Measurements from ENCODE around the gene OR4B1. TPM values are rescaled to one million over a fixed set of nuclear protein-coding genes. Genes with fewer than 3 reads are reported as not detected.

OR4B1 gene
- not detected for total RNA-seq
- not detected for polyA plus RNA-seq

DNA sequence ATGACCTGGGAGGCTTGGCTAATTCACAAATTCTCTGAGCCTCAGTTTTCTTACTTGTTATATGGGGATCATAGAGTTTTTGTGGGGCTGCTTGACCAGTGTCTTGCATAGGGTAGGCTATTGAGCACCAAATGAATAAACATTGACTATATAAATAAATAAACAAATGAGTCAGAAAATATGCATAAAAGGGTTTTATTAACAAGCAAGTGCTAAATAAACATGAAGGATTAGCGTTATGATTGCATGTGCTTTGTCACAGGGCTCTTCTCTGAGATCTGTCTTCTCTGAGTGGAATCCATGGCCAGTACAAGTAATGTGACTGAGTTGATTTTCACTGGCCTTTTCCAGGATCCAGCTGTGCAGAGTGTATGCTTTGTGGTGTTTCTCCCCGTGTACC lies at the start of gene OR4B1:
Gene OR4B1 (plus strand): TSS at position 301 of the 400 bp plus-strand sequence. CDS start 0 bp downstream, at position 301.
- no peak for ATAC-seq (ENCODE audit: low read depth in 2 of 2)
- peaks cover 0 to 5% (median 0%) of the 10 kb centered on the region in 7 donors for H3K9me3 Mint-ChIP-seq

GRCh38 chr11:48167380-48167779 lies 49.2 kb upstream of the OR4B1 start:
- Mint-ChIP-seq H3K36me3 (peaks cover 51% of the 10 kb centered on the region), H3K27ac (no peak overlapping the region), H3K9me3 (peaks cover 0 to 2% (median 0%) of the 10 kb centered on the region in 7 donors), H3K4me1 (peaks cover 0 to 21% (median 16%) of the 10 kb centered on the region in 4 donors), H3K4me3 (no peak overlapping the region), H3K27me3 (no peaks in the 10 kb centered on the region)
- DNase-seq (no peak), ATAC-seq (ENCODE audit: low read depth in 2 of 2) (no peak)
- peaks cover 59% of the 10 kb centered on the region for H3K36me3 ChIP-seq (ENCODE audit: control insufficient read depth, insufficient read depth, low read length)
- H3K4me1 ChIP-seq (ENCODE audit: control insufficient read depth, insufficient read depth, low read length, poor library complexity, severe bottlenecking), result no peaks in the 10 kb centered on the region
- no peak overlapping the region for H3K27ac ChIP-seq (ENCODE audit: insufficient read depth, low read length, poor library complexity, severe bottlenecking)
- H3K9me3 ChIP-seq (ENCODE audit: control insufficient read depth in 2 of 2, low read length in 2 of 2), result no peaks in the 10 kb centered on the region
- H3K4me3 ChIP-seq (ENCODE audit: low read depth, low read length), result no peak overlapping the region
- no peaks in the 10 kb centered on the region for H3K27me3 ChIP-seq (ENCODE audit: control insufficient read depth, insufficient read depth, low read length)

More for the DNA sequence above, at the start of gene OR4B1:
- Mint-ChIP-seq H3K27me3 (peaks cover 13% of the 10 kb centered on the region), H3K4me1 (peaks cover 0 to 5% (median 0%) of the 10 kb centered on the region in 4 donors), H3K36me3 (no peaks in the 10 kb centered on the region), H3K27ac (no peak within 1 kb of the TSS), H3K4me3 (no peak within 1 kb of the TSS)
- peaks cover 4% of the 10 kb centered on the region for H3K27me3 ChIP-seq (ENCODE audit: control insufficient read depth, insufficient read depth, low read length)
- H3K4me1 ChIP-seq (ENCODE audit: control insufficient read depth, insufficient read depth, low read length, poor library complexity, severe bottlenecking), result no peaks in the 10 kb centered on the region
- H3K27ac ChIP-seq (ENCODE audit: insufficient read depth, low read length, poor library complexity, severe bottlenecking), result no peak within 1 kb of the TSS
- no peaks in the 10 kb centered on the region for H3K9me3 ChIP-seq (ENCODE audit: control insufficient read depth in 2 of 2, low read length in 2 of 2)
- no peak within 1 kb of the TSS for H3K4me3 ChIP-seq (ENCODE audit: low read depth, low read length)
- H3K36me3 ChIP-seq (ENCODE audit: control insufficient read depth, insufficient read depth, low read length), result no peaks in the 10 kb centered on the region
- no peak for DNase-seq

GRCh38 chr11:48168815-48169214 lies 47.8 kb upstream of the OR4B1 start:
- Mint-ChIP-seq H3K9me3 (no peaks in the 10 kb centered on the region), H3K36me3 (peaks cover 39% of the 10 kb centered on the region), H3K4me1 (peaks cover 0 to 27% (median 15%) of the 10 kb centered on the region in 4 donors), H3K4me3 (no peak overlapping the region), H3K27me3 (no peaks in the 10 kb centered on the region), H3K27ac (no peak overlapping the region)
- no peak for ATAC-seq (ENCODE audit: low read depth in 2 of 2)
- Histone ChIP-seq H3K27ac (ENCODE audit: insufficient read depth, low read length, poor library complexity, severe bottlenecking) (no peak overlapping the region), H3K9me3 (ENCODE audit: control insufficient read depth in 2 of 2, low read length in 2 of 2) (no peaks in the 10 kb centered on the region), H3K36me3 (ENCODE audit: control insufficient read depth, insufficient read depth, low read length) (peaks cover 44% of the 10 kb centered on the region), H3K4me3 (ENCODE audit: low read depth, low read length) (no peak overlapping the region), H3K4me1 (ENCODE audit: control insufficient read depth, insufficient read depth, low read length, poor library complexity, severe bottlenecking) (no peaks in the 10 kb centered on the region), H3K27me3 (ENCODE audit: control insufficient read depth, insufficient read depth, low read length) (no peaks in the 10 kb centered on the region)
- no peak for DNase-seq

- Mint-ChIP-seq H3K36me3 (peaks cover 34% of the 10 kb centered on the region), H3K27ac (peak overlapping the region in 1 of 3 donors; percentile 90)
- H3K36me3 ChIP-seq (ENCODE audit: control insufficient read depth, insufficient read depth, low read length), result peaks cover 40% of the 10 kb centered on the region
These were observed 47.4 kb upstream of the OR4B1 start for GRCh38 chr11:48169259-48169658.

GRCh38 chr11:48169717-48170116 lies 46.9 kb upstream of the OR4B1 start:
- H3K4me3 ChIP-seq (ENCODE audit: low read depth, low read length), result no peak overlapping the region
- H3K27me3 Mint-ChIP-seq, result no peaks in the 10 kb centered on the region
- H3K36me3 Mint-ChIP-seq, result peaks cover 32% of the 10 kb centered on the region
- no peaks in the 10 kb centered on the region for H3K9me3 ChIP-seq (ENCODE audit: control insufficient read depth in 2 of 2, low read length in 2 of 2)
- H3K27ac Mint-ChIP-seq, result peak overlapping the region; percentile 5 to 90 (median 55)
- peak overlapping the region in 1 of 4 donors; percentile 29 for H3K4me3 Mint-ChIP-seq
- peaks cover 0 to 27% (median 15%) of the 10 kb centered on the region in 4 donors for H3K4me1 Mint-ChIP-seq
- no peak for DNase-seq
- no peaks in the 10 kb centered on the region for H3K4me1 ChIP-seq (ENCODE audit: control insufficient read depth, insufficient read depth, low read length, poor library complexity, severe bottlenecking)
- ATAC-seq (ENCODE audit: low read depth in 2 of 2), result no peak
- no peak overlapping the region for H3K27ac ChIP-seq (ENCODE audit: insufficient read depth, low read length, poor library complexity, severe bottlenecking)
- no peaks in the 10 kb centered on the region for H3K9me3 Mint-ChIP-seq
- no peaks in the 10 kb centered on the region for H3K27me3 ChIP-seq (ENCODE audit: control insufficient read depth, insufficient read depth, low read length)
- H3K36me3 ChIP-seq (ENCODE audit: control insufficient read depth, insufficient read depth, low read length), result peaks cover 37% of the 10 kb centered on the region

More at GRCh38 chr11:48169259-48169658, 47.4 kb upstream of the OR4B1 start:
- Histone ChIP-seq H3K4me1 (ENCODE audit: control insufficient read depth, insufficient read depth, low read length, poor library complexity, severe bottlenecking) (no peaks in the 10 kb centered on the region), H3K27ac (ENCODE audit: insufficient read depth, low read length, poor library complexity, severe bottlenecking) (no peak overlapping the region), H3K9me3 (ENCODE audit: control insufficient read depth in 2 of 2, low read length in 2 of 2) (no peaks in the 10 kb centered on the region), H3K4me3 (ENCODE audit: low read depth, low read length) (no peak overlapping the region), H3K27me3 (ENCODE audit: control insufficient read depth, insufficient read depth, low read length) (no peaks in the 10 kb centered on the region)
- H3K4me1 Mint-ChIP-seq, result peaks cover 0 to 27% (median 15%) of the 10 kb centered on the region in 4 donors
- no peaks in the 10 kb centered on the region for H3K27me3 Mint-ChIP-seq
- DNase-seq, result no peak
- no peak for ATAC-seq (ENCODE audit: low read depth in 2 of 2)
- H3K9me3 Mint-ChIP-seq, result no peaks in the 10 kb centered on the region
- peak overlapping the region in 1 of 4 donors; percentile 29 for H3K4me3 Mint-ChIP-seq

- Histone ChIP-seq H3K36me3 (ENCODE audit: control insufficient read depth, insufficient read depth, low read length) (peaks cover 29% of the 10 kb centered on the region), H3K9me3 (ENCODE audit: control insufficient read depth in 2 of 2, low read length in 2 of 2) (no peaks in the 10 kb centered on the region), H3K4me3 (ENCODE audit: low read depth, low read length) (no peak overlapping the region), H3K4me1 (ENCODE audit: control insufficient read depth, insufficient read depth, low read length, poor library complexity, severe bottlenecking) (no peaks in the 10 kb centered on the region), H3K27ac (ENCODE audit: insufficient read depth, low read length, poor library complexity, severe bottlenecking) (no peak overlapping the region), H3K27me3 (ENCODE audit: control insufficient read depth, insufficient read depth, low read length) (no peaks in the 10 kb centered on the region)
- H3K9me3 Mint-ChIP-seq, result no peaks in the 10 kb centered on the region
- peak overlapping the region; percentile 5 to 90 (median 38) for H3K27ac Mint-ChIP-seq
- H3K4me3 Mint-ChIP-seq, result peak overlapping the region in 1 of 4 donors; percentile 43
- no peak for DNase-seq
- no peak for ATAC-seq (ENCODE audit: low read depth in 2 of 2)
- H3K36me3 Mint-ChIP-seq, result peaks cover 24% of the 10 kb centered on the region
- peaks cover 0 to 30% (median 15%) of the 10 kb centered on the region in 4 donors for H3K4me1 Mint-ChIP-seq
- H3K27me3 Mint-ChIP-seq, result no peaks in the 10 kb centered on the region
These were observed 46.1 kb upstream of the OR4B1 start for GRCh38 chr11:48170241-48171233.

DNA sequence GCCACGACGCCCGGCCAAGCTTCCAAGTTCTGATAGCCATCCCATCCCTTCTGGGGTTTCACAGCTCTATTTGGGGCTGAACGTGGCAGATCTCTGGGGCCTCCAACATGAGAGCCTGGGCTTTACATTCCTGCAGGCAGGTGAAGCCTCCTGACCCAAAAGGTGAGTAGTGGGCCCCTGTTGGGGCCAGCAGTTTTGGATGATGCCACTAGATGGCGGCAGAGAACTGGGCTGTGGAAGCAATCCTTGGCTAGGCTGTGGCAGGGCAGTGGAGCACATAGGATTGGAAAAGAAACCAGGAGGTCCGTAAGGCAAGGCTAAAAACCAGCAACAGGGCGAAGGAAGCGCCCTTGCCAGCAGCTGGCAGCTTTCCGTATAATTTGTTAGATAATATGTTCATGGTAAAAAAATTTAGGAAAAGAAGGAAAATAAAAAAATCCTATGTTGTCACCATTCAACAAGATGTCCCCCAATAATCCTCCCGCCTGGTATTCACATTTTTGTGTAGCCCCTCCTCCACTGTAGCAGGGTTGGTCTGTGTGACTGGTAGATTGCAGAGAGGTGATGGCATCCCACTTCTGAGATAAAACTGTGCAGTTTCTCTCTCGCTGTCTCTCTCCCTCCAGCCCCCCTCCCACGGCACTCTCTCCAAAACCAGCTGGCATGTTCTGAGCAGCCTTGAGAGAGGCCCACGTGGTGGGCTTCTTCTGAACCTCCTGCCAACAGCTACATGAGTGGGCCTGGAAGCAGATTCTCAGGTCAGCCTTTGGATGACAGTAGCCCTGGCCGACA lies 43.6 kb upstream of the OR4B1 start:
- Histone ChIP-seq H3K9me3 (ENCODE audit: control insufficient read depth in 2 of 2, low read length in 2 of 2) (no peaks in the 10 kb centered on the region), H3K4me1 (ENCODE audit: control insufficient read depth, insufficient read depth, low read length, poor library complexity, severe bottlenecking) (no peaks in the 10 kb centered on the region), H3K27ac (ENCODE audit: insufficient read depth, low read length, poor library complexity, severe bottlenecking) (no peak overlapping the region), H3K4me3 (ENCODE audit: low read depth, low read length) (no peak overlapping the region), H3K27me3 (ENCODE audit: control insufficient read depth, insufficient read depth, low read length) (no peaks in the 10 kb centered on the region), H3K36me3 (ENCODE audit: control insufficient read depth, insufficient read depth, low read length) (peaks cover 11% of the 10 kb centered on the region)
- Mint-ChIP-seq H3K27ac (peak overlapping the region in 2 of 3 donors; percentile 45 to 67), H3K27me3 (no peaks in the 10 kb centered on the region), H3K4me3 (no peak overlapping the region), H3K4me1 (peaks cover 0 to 30% (median 15%) of the 10 kb centered on the region in 4 donors), H3K9me3 (no peaks in the 10 kb centered on the region), H3K36me3 (peaks cover 4% of the 10 kb centered on the region)
- peak; percentile 49 to 58 for ATAC-seq (ENCODE audit: low read depth in 2 of 2)
- DNase-seq, result peak; percentile 32 to 64 (median 57)
